GM12873 (cell line): ENCODE results near the gene TMCO4.
A peak's percentile ranks its signal among the peaks of the same experiment; 100 is the strongest.

Experiments
- CTCF ChIP-seq: IDR thresholded peaks from 2 replicates; pipeline ENCODE4 v1.5.1; 2012; ENCODE audit warnings: low read depth, mild to moderate bottlenecking, moderate library complexity, low read length, control low read depth; ENCODE audit not compliant: insufficient read depth; ENCODE audit errors: missing control alignments

Gene TMCO4

GRCh38 chr1:19656780-19657466 is 142.8 kb downstream of the TMCO4 start:
- no peak for TF ChIP-seq CTCF

GRCh38 chr1:19656134-19656779 is 143.5 kb downstream of the TMCO4 start:
- TF ChIP-seq CTCF = no peak

- TF ChIP-seq CTCF = no peak
These were observed 144.0 kb downstream of the TMCO4 start for GRCh38 chr1:19655718-19656080.

GRCh38 chr1:19654886-19655717 is 144.6 kb downstream of the TMCO4 start:
- no peak for TF ChIP-seq CTCF

- no peak for TF ChIP-seq CTCF
These were observed 145.3 kb downstream of the TMCO4 start for GRCh38 chr1:19654386-19654785.

- peak; percentile 74 for TF ChIP-seq CTCF
These were observed 148.5 kb downstream of the TMCO4 start for GRCh38 chr1:19651141-19651737.
